ENCODE data around the gene IRX4. TPM values are rescaled to one million over a fixed set of nuclear protein-coding genes. Genes with fewer than 3 reads are reported as not detected.

The IRX4 gene
- total and polyA plus RNA-seq, 2 of the 4 experiments (the other 2 are of a cell fraction) = not detected

- TF ChIP-seq MXI1 (IDR thresholded peaks at IDR 0.05; ENCODE audit: borderline replicate concordance, low read depth, low read length) = no peak
- TF ChIP-seq POLR2A (IDR thresholded peaks at IDR 0.05; ENCODE audit: low read depth, low read length) = no peak
- TF ChIP-seq USF2 (IDR thresholded peaks at IDR 0.05; ENCODE audit: low read depth, low read length) = no peak
- no peak for TF ChIP-seq RAD21 (IDR thresholded peaks at IDR 0.05; ENCODE audit: low read length)
- TF ChIP-seq SMC3 (IDR thresholded peaks at IDR 0.05; ENCODE audit: low read depth, low read length) = no peak
- no peak for TF ChIP-seq MAFK (IDR thresholded peaks at IDR 0.05; ENCODE audit: low read depth, low read length)
- TF ChIP-seq FOS (IDR thresholded peaks at IDR 0.05; ENCODE audit: low read depth, low read length) = no peak
- no peak for TF ChIP-seq CTCF (conservative IDR thresholded peaks at IDR 0.05; ENCODE audit: low read depth, low read length)
- TF ChIP-seq NFE2L2 (IDR thresholded peaks at IDR 0.05; ENCODE audit: low read depth, low read length) = no peak
- TF ChIP-seq BHLHE40 (IDR thresholded peaks at IDR 0.05; ENCODE audit: low read depth, low read length) = no peak
- no peak overlapping the region for H3K4me3 ChIP-seq (ENCODE audit: insufficient read depth, low read depth, low read length)
- no peak overlapping the region for H4K8ac ChIP-seq (ENCODE audit: low read depth in 2 of 2, low read length in 2 of 2)
- in situ Hi-C loops (cut with MboI; ENCODE audit: low sequenced_read_pairs) (no loop called here), dilution Hi-C loops (cut with HindIII; ENCODE audit: low sequenced_read_pairs, unreplicated experiment) (no loop called here), intact Hi-C loops (cut with micrococcal nuclease) (no loop called here)
- no peaks in the 10 kb centered on the region for H3K9me1 ChIP-seq (ENCODE audit: insufficient read depth, low read length)
- no peak overlapping the region for H2AK5ac ChIP-seq (ENCODE audit: low read depth, low read length)
- H2BK120ac ChIP-seq (ENCODE audit: low read depth, low read length) = no peak overlapping the region
- H3K9ac ChIP-seq (ENCODE audit: low read depth, low read length) = no peak overlapping the region
- no peak overlapping the region for H2AFZ ChIP-seq (replicated peaks; ENCODE audit: low read length, poor library complexity)
- H3K9me3 ChIP-seq (ENCODE audit: control insufficient read depth, insufficient read depth, low read length) = no peaks in the 10 kb centered on the region
- H3K79me1 ChIP-seq (ENCODE audit: low read depth in 1 of 2, low read length in 2 of 2) = no peaks in the 10 kb centered on the region
- peaks cover 42% of the 10 kb centered on the region for H3K27me3 ChIP-seq (ENCODE audit: control insufficient read depth, insufficient read depth, low read length)
- no peak overlapping the region for H3K23ac ChIP-seq (ENCODE audit: low read depth, low read length)
- ATAC-seq (ENCODE audit: low read depth) = no peak
- no peaks in the 10 kb centered on the region for H4K20me1 ChIP-seq (ENCODE audit: insufficient read depth, low read length)
- no peak overlapping the region for H3K18ac ChIP-seq (ENCODE audit: low read depth, low read length)
- no peaks in the 10 kb centered on the region for H3K4me1 ChIP-seq (ENCODE audit: control insufficient read depth, insufficient read depth, low read length)
- H3K14ac ChIP-seq (replicated peaks; ENCODE audit: low read depth, low read length) = no peak overlapping the region
- BruUV-seq (replicated peaks) = no TSS peak
- ChIA-PET CTCF (no interaction called here), POLR2A (ENCODE audit: unreplicated experiment) (no interaction called here)
- no peak overlapping the region for H2BK20ac ChIP-seq (ENCODE audit: low read depth, low read length)
- no peak for DNase-seq
- no peak overlapping the region for H3K4ac ChIP-seq (ENCODE audit: low read depth, low read length)
- no peak overlapping the region for H2BK5ac ChIP-seq (ENCODE audit: low read depth, low read length, poor library complexity, severe bottlenecking)
- no peak overlapping the region for H4K91ac ChIP-seq (ENCODE audit: insufficient read depth, low read depth, low read length)
- H2BK15ac ChIP-seq (ENCODE audit: low read depth, low read length) = no peak overlapping the region
- no peak overlapping the region for H3K56ac ChIP-seq (ENCODE audit: extremely low read depth, insufficient read depth, low read length)
- H4K5ac ChIP-seq (ENCODE audit: low read depth, low read length) = no peak overlapping the region
- H3K4me2 ChIP-seq (ENCODE audit: low read depth, low read length) = no peak overlapping the region
- 74% methylated on average over 7 of the region's 20 CpGs; no CpG with 5 or more reads in 1 of the 2 experiments for WGBS, 2 experiments (ENCODE audit: extremely low coverage in 2 of 2, insufficient read length in 1 of 2)
- H3K36me3 ChIP-seq (ENCODE audit: control insufficient read depth, insufficient read depth, low read length) = no peaks in the 10 kb centered on the region
- H3K27ac ChIP-seq (ENCODE audit: insufficient read depth, low read length) = no peak overlapping the region
- no peak overlapping the region for H2AK9ac ChIP-seq (replicated peaks; ENCODE audit: low read depth, low read length, poor library complexity)
These were observed 42.6 kb downstream of the IRX4 start for GRCh38 chr5:1840071-1840547.
